Bronchial epithelial cell (primary cell): ENCODE results near the gene BICRAL. TPM values are rescaled to one million over a fixed set of nuclear protein-coding genes. Genes with fewer than 3 reads are reported as not detected.
"Not testable (repeated sequence)": the region's sequence is repeated elsewhere in the genome, so short reads cannot be mapped to it uniquely, and the experiment has no call there.

Experiments
- DNase-seq: peaks from one replicate; pipeline ENCODE4 v3.0.0-alpha.2; 2010; ENCODE audit warnings: low read depth
- FAIRE-seq: peaks from 2 replicates; lab custom pipeline; 2011; peaks lifted over from hg19 to GRCh38; lab: Jason Lieb, UNC
- H3K27me3 ChIP-seq: 2 replicates; pipeline ENCODE4 v1.5.1; 2011; ENCODE audit warnings: low read length; ENCODE audit not compliant: control insufficient read depth, insufficient read depth
- H3K36me3 ChIP-seq: 2 replicates; pipeline ENCODE4 v1.5.1; 2011; ENCODE audit warnings: low read length; ENCODE audit not compliant: control insufficient read depth, insufficient read depth
- H3K4me3 ChIP-seq: 2 replicates; pipeline ENCODE4 v1.5.1; 2011; ENCODE audit warnings: mild to moderate bottlenecking, low read depth, low read length, control low read depth
- total RNA-seq: library from RNA; depleted of rRNA; stranded (reverse); fragments of >200 nt; gene quantifications from 2 replicates; pipeline ENCODE4 v1.2.1, GENCODE V29; 2014
- TF ChIP-seq, protein P1 (sequence below): IDR thresholded peaks from 2 replicates; pipeline ENCODE4 v1.5.1; 2011; ENCODE audit warnings: mild to moderate bottlenecking, moderate library complexity, low read length, control low read depth, inconsistent platforms; ENCODE audit not compliant: insufficient read depth, severe bottlenecking

The BICRAL gene
- total RNA-seq, 1 donor from 2014 or later: 3.9 TPM

DNA sequence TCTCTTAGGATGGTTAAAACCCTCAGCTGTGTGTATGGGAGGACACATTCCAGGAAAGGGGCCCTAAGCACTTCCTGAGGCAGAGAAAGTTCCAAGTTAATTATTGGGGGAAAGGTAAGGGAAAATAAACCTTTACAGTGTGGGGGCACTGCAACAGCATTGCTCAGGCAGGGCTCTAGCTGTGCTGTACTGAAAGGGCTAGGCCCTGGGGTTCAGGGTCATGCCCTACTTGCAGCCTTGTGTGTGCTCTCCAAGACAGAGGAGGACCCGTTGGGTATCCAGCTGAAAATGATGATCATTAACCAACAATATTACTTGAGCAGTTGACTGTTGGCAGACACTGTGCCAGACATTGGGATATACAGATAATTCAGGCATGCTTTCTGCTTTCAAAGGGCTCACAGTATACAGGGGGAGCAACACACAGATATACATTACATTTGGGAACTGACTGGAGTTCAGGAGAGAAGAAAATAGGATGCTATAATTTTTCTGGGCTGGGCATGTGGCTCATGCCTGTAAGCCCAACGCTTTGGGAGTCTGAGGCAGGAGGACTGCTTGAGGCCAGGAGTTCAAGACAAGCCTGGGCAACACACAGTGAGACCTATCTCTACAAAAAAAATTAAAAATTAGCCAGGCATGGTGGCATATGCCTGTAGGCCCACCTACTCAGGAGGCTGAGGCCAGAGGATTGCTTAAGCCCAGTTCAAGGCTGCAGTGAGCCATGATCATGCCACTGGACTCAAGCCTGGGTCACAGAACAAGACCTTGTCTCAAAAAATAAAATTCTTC lies 88.5 kb downstream of the BICRAL start:
- Histone ChIP-seq H3K4me3 (no peak overlapping the region), H3K27me3 (no peaks in the 10 kb centered on the region), H3K36me3 (no peaks in the 10 kb centered on the region)
- TF ChIP-seq, protein P1, sequence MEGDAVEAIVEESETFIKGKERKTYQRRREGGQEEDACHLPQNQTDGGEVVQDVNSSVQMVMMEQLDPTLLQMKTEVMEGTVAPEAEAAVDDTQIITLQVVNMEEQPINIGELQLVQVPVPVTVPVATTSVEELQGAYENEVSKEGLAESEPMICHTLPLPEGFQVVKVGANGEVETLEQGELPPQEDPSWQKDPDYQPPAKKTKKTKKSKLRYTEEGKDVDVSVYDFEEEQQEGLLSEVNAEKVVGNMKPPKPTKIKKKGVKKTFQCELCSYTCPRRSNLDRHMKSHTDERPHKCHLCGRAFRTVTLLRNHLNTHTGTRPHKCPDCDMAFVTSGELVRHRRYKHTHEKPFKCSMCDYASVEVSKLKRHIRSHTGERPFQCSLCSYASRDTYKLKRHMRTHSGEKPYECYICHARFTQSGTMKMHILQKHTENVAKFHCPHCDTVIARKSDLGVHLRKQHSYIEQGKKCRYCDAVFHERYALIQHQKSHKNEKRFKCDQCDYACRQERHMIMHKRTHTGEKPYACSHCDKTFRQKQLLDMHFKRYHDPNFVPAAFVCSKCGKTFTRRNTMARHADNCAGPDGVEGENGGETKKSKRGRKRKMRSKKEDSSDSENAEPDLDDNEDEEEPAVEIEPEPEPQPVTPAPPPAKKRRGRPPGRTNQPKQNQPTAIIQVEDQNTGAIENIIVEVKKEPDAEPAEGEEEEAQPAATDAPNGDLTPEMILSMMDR: no peak
- DNase-seq (no peak), FAIRE-seq (no peak)

DNA sequence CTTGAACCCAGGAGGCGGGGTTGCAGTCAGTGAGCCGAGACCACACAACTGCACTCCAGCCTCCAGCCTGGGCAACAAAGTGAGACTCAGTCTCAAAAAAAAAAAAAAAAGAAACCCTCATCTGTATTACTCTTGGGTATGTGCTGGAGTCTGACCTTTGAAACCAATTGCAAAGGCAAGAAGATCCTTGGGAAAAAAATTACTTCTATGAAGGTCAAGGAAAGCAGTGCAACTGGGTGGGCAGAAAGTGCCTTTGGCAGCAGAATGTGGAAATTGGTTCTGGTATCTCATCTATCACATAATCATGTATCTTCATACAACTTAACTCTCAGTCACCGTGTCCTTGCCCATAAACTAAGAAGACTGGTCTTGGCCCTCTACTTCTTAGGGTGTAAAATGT lies 89.9 kb downstream of the BICRAL start:
- no peak for DNase-seq
- Histone ChIP-seq H3K27me3 (no peaks in the 10 kb centered on the region), H3K4me3 (no peak overlapping the region), H3K36me3 (no peaks in the 10 kb centered on the region)
- TF ChIP-seq, protein P1: no peak
- no peak for FAIRE-seq

GRCh38 chr6:42873313-42873712 lies 91.5 kb downstream of the BICRAL start:
- TF ChIP-seq, protein P1: no peak
- Histone ChIP-seq H3K36me3 (no peaks in the 10 kb centered on the region), H3K4me3 (no peak overlapping the region), H3K27me3 (no peaks in the 10 kb centered on the region)
- FAIRE-seq (no peak), DNase-seq (no peak)

DNA sequence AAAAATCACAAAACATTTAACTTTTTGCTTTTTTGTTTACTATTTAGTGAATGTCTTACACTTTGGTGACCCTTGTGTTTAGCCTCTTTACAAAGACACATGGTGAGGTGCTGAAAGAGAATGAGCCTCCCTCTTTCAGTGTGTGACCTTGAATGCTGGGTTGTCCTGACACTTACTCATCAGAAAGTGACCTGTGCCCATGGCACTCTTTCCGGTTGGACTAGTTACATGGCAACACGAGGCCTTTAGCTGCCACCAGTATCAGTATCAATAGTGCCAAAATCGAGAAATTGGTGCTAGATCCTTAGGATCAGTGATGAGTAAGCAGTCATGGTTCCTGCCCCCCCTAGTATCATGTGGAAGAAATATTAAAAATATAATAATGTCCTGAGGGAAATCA lies 95.8 kb downstream of the BICRAL start:
- H3K4me3 ChIP-seq: no peak overlapping the region
- FAIRE-seq (no peak), DNase-seq (no peak)
- H3K27me3 ChIP-seq: no peaks in the 10 kb centered on the region
- H3K36me3 ChIP-seq: peaks cover 2% of the 10 kb centered on the region
- TF ChIP-seq, protein P1: no peak

- no peaks in the 10 kb centered on the region for H3K27me3 ChIP-seq
- H3K36me3 ChIP-seq: peaks cover 12% of the 10 kb centered on the region
- TF ChIP-seq, protein P1: peak; percentile 2
- FAIRE-seq: no peak
- peak; percentile 80 for DNase-seq
- H3K4me3 ChIP-seq: peak within 1 kb of the TSS; percentile 81
Measured at GRCh38 chr6:42879372-42880239, 97.8 kb downstream of the BICRAL start, which contains the start of gene RPL7L1. Gene RPL7L1, plus strand, starts transcription at chr6:42879616. Its CDS starts 295 bp downstream, at chr6:42879911.

DNA sequence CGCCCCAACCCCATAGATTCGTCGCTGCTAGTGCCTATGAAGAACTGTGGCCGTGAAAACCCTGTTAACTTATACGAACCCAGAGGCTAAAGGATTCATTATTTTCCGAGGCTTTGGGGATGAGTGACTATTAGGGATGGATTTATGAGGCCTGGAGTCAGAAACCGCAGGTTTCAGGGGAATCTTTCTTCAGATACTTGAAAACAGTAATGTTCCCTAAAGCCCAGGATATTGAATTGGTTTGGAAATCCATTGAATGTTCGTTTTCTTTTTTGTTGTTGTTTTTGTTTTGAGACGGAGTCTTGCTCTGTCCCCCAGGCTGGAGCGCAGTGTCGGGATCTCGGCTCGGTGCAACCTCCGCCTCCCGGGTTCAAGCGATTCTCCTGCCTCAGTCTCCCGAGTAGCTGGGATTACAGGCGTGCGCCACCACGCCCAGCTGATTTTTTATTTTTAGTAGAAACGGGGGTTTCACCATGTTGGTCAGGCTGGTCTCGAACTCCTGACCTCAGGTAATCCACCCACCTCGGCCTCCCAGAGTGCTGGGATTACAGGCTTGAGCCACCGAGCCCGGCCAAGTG lies 98.5 kb downstream of the BICRAL start:
- FAIRE-seq, H3K27me3 ChIP-seq, DNase-seq: not testable (repeated sequence)
- Histone ChIP-seq H3K36me3 (peaks cover 15% of the 10 kb centered on the region), H3K4me3 (peak overlapping the region; percentile 81)

- FAIRE-seq, H3K27me3 ChIP-seq, DNase-seq: not testable (repeated sequence)
- H3K4me3 ChIP-seq: peak overlapping the region; percentile 81
- H3K36me3 ChIP-seq: peaks cover 18% of the 10 kb centered on the region
Measured at GRCh38 chr6:42880871-42881270, 99.0 kb downstream of the BICRAL start.
